ENCODE data around the gene BBX.

Gene BBX

DNA sequence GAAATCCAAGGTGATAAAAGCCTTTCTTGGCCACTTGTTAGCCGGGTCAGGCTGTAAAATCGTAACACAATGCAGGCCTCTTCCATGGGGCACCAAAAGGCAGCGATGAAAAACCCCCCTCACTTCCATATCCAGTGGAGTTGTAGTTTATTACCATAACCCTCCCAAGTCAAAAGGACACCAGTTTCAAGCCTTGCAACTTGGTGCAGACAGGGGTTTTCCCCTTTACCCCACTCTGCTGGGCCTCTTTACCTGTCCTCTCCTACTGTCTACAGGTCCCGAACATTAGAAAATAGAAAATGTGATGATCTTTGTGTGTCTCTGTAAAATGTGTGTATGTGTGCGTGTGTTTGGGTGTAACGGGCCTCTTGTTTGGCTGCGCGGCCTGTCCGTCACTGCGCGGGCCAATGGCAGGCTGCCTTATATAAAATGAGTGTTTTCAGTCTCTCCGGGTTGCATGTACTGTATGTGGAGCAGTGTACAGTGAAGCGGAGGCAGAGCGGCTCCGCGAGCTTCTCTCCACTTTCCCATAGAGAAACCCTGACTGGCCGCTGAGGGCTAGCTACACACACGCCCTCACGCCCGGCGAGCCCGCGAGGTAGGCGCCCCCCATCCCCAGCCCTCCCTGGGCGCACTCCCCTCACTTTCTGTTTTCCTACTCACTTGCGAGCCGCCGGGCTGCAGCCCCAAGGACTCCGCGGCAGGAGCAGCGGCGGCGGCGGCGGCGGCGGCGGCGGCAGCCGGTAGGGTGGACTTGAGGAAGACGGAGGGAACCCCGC, at the start of gene BBX:
BBX (plus strand) TSS at position 453 of the 779 bp plus-strand sequence. CDS start 187,499 bp downstream, outside the sequence.
- DNase-seq, result peak; percentile 47 to 95 (median 89)

DNA sequence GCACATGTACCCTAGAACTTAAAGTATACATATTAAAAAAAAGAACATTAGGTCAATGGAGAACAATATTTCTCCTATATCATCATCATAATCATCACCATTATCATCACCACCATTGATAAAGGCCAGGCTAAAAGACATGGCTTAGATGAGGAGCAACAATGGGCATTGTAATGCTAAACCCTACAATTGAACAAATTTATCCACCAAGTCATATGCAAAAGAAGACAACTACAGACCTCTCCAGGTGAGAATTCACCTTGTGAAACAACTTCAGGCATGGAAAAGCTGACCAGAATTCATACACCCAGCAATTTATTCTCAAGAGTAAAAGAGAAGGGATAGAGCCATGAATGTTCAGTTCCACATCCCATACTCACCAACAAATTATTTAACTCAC, 46.3 kb upstream of the BBX start:
- no peak for DNase-seq

DNA sequence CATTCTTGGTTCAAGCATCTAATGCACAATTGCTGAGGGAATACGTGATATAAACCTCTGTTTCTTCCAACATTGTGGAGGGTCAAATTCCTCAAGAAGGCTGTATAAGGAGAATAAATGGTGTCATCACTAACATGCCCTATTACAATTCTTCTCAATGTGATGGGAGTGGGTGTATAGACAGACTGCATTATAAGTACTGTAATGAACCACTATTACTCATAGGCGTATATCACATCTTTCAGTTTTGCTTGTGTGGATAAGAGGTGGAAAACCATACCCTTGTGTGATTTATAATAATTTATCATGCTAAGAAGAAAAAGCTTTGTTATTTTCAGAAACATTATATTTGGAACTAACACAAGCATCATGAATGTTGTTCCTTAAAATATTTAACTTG, 35.3 kb upstream of the BBX start:
- no peak for DNase-seq

DNA sequence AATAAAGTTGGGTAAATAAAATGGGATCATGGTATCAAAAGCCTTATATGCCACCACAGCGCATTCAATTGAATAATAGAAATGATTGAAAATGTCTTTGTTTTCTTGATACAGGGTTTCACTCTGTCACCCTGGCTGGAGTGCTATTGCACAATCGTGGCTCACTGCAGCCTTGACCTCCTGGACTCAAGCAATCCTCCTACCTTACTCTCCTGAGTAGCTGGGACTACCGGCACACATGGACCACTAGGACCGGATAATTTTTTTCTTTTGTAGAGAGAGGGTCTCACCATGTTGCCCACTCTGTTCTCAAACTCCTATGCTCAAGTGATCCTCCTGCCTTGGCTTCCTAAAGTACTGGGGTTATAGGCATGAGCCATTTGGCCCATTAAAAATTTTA, 33.8 kb upstream of the BBX start:
- DNase-seq, result no peak

DNA sequence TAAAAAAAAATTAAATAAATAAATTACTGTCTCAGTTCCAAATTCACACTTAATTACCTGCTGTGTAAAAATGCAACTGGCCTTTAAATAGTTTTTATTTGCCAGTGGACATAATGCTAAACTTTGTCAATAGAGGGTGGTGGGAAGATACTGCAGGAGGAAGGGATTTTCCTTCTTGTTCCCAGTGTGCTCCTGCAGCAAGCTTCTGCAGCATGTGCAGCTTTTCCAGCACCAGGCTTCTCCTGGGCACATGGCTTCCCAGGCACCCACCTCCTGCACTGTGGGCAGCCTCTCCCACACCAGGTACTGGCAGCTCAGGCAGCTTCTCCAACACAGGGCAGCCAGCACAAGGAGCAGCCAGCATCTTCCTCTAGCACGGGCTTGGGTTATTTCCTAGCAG, 29.6 kb upstream of the BBX start:
- DNase-seq, result no peak

DNA sequence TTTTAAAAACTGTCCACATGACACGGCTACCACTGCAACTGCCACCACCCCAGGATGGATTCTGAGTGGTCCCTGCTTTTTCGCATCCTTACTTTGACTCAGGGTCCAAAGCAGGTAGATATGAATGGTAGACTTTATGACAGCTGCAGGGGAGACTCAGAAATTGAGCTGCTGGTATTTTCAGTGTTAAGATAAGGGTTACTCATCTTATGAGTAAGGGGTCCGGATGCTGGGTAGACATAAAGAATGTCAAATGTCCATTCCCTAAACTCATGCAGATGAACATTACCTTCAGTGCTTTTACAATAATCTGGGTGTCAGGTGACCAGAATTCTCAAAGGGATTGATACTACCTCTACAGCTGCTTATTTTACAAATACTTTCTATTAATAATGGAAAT, 25.9 kb upstream of the BBX start:
- no peak for DNase-seq

DNA sequence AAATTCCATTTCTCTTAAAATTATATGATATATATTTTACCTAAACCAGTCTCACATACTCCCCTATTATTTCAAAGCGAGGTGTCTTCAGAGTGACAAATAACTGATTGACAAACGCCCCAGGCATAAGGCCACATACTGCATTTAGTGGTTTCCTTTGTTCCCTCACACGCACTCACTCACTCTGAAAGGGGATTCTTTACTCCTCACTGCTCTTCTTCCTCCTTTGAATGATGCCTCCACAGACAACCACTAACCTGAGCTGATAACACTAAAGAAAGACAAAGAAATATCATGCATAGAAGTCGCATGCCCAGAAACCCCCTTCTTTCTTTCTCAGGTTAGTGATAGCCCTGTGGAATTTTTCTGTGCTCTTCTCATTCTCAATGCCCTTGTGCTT, 24.1 kb upstream of the BBX start:
- no peak for DNase-seq

DNA sequence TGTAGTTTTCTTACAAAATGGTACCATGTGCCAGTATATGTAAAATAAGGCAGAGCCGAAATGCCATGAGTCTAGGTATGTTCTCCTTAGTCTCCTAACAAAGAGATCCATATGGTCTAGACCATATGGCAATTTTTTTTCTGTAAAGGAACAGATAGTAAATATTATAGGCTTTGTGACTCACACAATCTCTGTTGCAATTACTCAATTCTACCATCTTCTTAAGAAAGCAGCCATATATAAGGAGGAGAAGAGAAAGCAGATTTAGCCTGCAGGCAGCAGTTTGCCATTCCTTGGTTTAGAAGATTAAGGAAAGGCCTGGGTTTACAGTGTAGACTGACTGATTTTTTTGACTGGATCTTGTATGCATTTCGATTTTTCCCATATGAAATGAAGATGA, 16.3 kb upstream of the BBX start:
- DNase-seq, result no peak

DNA sequence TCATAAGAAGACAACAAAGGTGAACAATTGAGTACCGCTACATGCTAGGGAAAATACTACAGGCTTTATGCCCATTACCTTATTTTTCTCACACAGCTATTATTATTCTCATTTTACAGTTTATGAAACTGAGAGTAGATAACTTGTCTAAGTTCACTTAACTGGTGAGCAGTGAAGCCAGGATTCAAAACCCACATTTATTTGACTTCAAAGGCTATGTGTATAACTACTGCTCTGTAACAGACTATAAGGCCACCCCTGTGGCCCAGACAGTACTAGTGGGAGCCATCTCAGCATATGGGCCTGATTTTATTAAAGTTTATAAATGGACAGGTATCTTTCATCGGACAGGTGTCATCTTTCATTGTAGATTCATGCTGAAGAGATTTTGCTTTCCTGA, 14.4 kb upstream of the BBX start:
- DNase-seq, result no peak

DNA sequence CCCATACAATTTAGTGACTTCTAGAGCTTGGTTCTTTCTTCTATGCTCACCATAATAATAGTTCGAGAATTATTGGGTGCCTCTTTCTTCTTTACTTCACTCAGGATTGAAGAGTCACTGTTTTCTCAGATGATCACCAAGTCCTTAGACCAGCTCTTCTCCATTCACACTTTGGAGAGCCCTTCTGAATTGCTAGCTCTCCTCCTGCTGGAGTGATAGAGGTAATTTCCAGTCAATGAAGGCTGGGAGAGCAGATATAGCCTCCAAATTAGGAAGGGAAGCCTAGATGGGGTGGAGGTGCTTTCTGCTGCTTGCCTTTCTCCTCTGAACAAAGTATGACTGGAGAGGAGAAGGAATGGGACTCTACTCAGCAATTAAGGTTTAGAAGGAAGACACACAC, 10.7 kb upstream of the BBX start:
- no peak for DNase-seq

DNA sequence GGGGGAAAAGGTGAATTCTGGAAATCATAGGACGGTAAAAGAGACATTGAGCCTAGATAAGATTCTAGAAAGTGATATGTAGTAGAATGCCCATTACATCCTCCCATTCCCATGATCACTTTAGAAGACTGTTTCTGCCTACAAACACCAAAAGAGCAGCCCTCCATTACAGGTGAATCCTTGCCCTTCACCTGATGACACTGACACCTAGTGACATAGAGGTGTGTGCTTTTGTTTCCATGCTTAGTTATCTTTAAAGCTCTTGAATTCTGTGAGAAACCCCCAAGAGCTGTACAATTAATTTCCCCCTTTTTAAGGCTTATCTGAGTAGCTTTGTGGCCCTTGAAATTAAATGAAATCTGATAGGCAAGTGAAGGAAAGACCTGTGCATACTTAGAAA, 8.3 kb upstream of the BBX start:
- DNase-seq, result no peak

DNA sequence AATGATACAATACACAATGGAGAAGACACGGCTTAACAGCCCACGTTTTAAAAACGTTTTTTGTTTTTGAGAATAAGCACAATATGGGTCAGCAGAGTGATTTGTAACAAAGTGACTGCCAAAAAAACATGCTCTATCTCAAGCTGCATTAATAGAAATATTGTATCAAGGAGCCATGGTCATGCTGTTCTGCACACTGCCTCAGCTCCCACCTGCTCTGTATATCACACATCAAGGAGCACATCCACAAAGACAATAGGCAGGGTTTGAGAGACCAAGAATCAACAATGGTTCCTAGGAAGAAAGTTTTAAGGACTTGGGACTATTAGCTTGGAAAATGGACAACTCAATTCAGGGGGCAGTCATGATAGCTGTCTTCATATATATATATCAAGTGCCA, 6.3 kb upstream of the BBX start:
- DNase-seq, result no peak

DNA sequence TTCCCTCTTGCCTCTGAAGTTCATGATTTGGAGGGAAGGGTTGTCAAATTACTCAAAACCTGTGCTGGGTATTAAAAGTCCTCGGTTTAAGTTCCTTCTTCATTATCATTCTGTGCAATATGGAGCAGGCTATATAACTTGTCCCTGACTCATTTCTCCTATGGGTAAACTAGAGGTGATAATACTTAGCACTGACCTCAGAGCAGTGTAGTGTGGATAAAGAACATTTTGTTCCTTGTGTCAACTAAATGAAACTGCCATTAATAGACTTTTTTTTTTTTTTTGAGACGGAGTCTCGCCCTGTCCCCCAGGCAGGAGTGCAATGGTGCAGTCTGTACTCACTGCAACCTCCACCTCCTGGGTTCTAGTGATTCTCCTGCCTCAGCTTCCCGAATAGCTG, 2.2 kb upstream of the BBX start:
- DNase-seq, result no peak

DNA sequence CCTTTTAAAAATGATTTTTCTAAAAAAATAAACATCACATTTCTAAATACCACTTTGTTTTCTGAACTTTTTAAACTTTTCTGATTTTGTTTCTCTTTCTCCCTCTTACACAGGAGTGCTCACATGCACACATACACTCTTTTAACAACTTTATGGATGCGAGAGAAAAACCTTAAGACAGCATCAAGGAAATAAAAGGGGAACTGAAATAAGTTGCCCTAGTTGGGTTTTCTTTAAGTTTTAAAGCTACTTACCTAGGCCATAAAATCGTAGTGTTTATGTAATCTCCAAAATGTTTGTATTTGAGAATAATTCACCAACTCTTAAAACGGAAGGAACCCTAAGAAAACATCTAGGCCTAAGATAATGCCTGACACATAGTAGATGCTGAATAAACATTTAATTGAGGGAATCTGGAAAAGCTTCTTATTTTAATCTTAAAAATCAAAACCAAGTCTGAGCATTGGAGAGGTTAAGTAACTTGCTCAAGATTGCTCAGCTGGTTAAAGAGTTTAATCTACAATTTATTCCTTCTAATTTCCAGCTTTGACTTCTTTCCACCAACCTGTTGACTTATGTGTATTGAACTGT, 1.2 kb upstream of the BBX start:
- DNase-seq, result no peak

DNA sequence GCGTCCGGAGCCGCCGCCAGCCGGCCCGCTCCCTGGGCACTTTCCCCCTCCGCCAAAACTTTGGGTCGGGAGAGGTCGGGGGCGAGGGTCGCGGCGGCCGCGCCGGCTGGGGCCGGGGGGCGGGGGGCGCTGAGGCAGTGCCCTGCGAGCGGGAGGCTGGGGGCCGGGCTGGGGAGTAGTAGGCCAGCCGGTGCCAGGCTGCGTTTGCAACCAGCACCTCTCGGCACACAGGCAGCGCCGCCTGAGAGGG, 452 bp downstream of the BBX start:
- DNase-seq, result peak in 11 of 14 donors; percentile 28 to 86 (median 76)

DNA sequence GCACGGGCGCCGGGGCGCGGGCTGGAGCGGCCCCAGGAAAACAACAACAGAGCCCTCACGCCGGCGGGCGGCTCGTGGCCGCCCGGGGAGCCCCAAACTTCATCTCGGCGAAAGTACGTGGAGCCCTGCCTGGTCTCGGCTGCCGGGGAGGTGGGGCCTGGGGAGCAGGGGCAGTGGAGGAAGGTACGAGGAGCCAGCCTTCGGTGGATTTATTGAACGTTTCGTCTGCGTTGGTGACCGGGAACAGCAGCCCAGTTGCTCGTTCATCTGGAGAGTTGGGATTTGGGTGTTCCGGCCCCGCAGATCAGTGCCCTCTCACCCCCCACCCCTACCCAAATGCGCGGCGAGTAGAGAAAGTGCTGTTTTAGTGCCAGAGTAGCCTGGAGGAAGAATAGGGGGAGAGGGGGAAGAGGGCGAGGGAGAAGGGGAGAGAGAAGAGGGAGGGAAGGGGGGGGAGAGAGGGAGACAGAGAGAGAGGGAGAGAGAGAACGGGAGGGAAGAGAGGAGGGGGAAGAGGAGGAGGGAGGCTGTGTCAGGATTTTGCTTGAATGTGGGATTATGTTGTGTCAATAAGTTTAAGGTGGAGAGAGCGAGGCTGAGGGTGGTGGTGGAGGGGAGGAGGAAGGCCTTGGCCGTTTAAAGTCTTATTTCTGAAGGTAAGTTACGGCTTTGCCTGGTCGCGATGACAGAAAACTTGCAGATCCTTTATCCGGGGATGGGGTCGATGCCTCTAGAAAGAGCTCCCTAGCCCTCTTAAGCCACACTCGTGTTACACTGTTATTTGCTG, 970 bp downstream of the BBX start:
- peak; percentile 19 to 87 (median 70) for DNase-seq

DNA sequence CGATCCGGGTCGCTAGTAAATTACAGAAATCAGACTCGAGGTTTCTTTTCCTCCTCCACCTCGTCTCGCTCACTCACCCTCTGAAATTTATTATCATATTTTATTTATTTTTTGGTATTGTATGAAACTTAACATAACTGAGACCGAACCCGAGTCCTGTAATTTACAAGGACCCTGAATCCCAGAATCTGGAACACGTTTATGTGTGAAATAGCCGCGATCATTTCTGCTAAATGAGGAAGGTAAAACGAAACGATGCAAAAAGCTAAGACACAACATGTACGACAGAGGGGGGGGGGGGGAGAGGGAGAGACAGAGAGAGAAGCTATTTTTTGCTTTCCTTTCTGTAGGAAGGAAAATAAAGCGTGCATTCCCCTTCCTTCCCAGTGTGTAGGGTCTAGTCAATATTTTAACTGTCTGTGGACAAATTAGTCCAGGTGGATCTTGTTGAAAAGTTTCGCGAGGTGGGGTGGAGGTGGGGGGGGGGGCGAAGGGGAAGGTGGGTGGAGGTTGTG, 1.6 kb downstream of the BBX start:
- DNase-seq, result peak in 3 of 14 donors; percentile 48 to 60 (median 58)

DNA sequence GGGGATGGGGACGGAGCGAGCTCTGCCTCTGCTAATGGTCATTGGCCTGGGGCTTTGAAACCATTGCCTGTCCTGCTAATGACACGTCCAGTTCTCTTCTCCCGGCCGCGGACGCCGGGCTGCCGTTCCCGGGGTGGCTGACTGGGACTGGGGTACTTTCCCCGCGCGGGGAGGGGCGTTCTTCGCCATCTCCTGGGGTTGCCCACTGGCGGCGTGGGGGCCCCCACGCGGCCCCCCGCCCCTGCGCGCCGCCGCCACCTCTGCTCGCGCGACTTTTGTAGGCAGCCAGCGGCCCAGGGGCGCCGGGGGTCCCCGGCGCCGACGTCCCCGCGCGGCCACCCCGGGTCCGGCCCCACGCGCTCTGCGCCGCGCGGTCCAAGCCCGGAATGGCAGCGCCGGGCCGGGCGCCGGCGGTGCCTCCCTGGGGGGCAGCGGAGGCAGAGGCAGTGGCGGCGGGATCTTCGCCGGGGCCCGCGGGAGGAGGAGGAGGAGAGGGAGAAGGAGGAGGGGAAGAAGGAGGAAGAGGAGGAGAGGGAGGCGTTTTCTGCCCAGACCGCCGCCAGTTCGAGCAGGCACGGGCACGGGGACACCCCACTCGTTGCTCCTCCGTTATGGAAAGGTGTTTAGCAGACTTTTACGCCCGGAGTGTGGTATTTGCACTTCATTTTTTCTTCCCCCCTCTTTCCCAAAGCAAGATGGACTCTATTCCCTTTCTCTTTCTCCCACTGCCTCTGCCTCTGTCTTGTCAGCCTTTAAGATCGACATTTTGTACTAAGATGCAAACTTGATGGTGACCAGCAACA, 2.3 kb downstream of the BBX start:
- peak in 12 of 14 donors; percentile 24 to 75 (median 46) for DNase-seq

DNA sequence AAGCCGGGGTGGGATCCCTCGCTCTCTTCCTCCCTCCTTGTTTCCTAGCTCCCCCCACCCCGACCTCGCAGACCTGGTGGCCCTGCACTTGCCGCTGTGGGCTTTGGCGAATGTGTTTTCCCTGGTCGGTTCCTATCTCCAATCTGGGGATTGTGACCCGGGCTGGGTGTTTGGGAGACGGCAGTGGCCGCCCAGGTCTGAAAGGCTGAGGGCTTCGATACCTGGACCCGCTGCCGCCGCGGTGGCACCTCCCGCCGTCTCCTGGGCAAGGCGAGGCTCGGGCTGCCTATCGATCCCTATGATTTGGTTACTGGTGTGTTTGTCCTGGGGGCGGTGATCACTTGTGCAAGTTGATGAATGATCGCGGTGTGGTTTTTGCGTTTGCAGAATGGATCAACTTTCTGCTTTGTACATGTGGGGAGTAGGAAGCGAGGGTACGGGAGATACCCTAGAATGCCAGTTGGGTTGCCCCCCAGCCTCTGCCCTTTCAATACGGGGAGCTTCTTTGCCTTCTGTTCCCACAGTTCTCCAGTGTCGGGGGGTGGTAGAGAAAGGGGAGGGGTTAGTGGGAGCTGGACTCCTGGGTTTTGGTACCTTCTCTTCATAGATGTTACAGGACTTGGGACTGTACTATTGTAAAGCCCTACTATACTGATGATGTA, 3.0 kb downstream of the BBX start:
- DNase-seq, result peak in 9 of 14 donors; percentile 28 to 66 (median 37)

DNA sequence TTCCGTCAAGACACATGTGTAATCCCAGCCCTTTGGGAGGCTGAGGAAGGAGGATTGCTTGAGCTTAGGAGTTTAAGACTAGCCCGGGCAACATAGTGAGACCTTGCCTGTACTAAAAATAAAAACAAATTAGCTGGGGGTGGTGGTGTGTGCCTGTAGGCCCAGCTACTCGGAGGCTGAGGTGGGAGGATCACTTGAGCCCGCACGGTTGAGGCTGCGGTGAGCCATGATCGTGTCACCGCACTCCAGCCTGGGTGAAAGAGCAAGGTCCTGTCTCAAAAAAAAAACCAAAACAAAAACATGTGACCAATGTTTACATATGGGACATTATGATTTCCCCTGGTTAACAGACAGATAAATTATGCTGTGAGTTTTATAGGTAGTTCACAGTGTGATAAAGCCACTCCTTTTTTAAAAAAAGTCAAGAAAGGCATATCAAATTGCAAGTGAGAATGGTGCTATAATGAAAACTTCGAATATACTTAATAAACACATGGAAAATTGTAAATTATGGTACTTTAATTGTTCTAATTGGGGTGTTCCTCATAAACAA, 9.2 kb downstream of the BBX start:
- DNase-seq, result no peak

DNA sequence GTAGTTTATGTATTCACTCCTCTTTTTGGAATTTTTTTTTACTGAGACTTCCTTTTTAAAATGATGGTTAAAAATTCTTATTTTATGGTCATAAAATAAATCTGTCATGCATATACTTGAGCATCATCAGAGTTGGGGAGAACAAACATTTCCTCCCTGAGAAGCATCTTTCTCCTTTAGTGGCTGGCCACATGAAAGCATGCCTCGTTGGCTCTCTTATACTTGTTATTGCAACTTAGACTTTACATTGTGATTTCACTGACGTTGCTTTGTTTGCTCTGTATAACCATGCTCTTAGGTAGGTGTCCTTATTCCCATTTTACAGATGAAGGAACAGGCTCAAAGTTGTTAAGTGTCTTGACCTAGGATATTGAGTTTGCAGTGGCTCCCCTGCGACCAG, 18.1 kb downstream of the BBX start:
- DNase-seq, result no peak

DNA sequence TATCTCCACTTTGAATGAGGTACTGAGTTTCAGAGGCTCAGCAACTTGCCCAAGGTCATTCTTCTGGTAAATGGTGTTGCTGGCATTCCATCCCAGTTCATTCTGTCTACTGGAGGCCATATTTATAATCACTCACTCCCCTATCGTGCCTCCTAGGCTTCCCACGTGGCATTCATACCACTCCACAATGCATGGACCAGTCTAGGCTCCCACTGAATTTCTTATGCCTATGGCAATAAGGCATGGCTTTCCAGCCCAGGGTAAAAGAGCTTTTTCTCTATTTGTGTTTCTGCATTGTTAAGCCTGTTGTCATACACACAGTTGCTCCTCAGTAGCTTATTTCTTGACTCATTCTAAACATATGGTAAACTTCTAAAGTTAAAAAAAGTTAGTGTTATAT, 19.9 kb downstream of the BBX start:
- no peak for DNase-seq

Data from C1 segment of cervical spinal cord (tissue), 14 donors.